ENCODE results near the gene CETN3. TPM values are rescaled to one million over a fixed set of nuclear protein-coding genes. Genes with fewer than 3 reads are reported as not detected.

CETN3 gene
- total RNA-seq, 1 experiment from 2014 or later: 42.8 TPM

DNA sequence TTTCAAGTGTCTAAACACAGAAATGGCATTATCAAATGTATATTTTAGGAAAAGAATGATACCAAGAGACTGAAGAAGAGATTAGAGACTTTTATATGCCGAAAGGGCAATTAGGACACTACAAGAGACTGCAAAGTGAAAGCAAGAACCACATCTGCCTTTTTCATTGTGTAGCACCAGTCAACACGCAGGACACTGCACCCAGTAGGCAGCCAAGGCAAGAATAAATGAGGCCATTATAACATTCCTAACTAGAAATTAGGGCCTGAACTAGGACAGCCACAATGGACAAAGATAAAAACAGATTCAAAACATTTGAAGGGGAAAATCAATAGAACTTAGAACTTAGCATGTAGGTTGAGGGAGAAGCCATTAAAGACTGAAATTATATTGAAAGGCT lies 10.8 kb downstream of the CETN3 start (continued):
- TF ChIP-seq MAX (IDR thresholded peaks at IDR 0.05): no peak
- no peak for TF ChIP-seq ZNF274 (IDR thresholded peaks at IDR 0.05; ENCODE audit: low read depth, low read length)
- no peak for TF ChIP-seq REST (IDR thresholded peaks at IDR 0.05; ENCODE audit: low read depth)
- TF ChIP-seq EGR1 (IDR thresholded peaks at IDR 0.05; ENCODE audit: low read depth): no peak
- TF ChIP-seq, protein P1, sequence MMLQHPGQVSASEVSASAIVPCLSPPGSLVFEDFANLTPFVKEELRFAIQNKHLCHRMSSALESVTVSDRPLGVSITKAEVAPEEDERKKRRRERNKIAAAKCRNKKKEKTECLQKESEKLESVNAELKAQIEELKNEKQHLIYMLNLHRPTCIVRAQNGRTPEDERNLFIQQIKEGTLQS (IDR thresholded peaks at IDR 0.05): no peak
- TF ChIP-seq CEBPB (IDR thresholded peaks at IDR 0.05; ENCODE audit: low read depth): no peak

GRCh38 chr5:90395005-90395404 lies 14.6 kb downstream of the CETN3 start:
- Histone ChIP-seq H3K9me3 (ENCODE audit: control insufficient read depth in 1 of 2, insufficient read depth in 1 of 2, low read depth in 1 of 2, low read length in 2 of 2) (no peaks in the 10 kb centered on the region), H3K79me2 (ENCODE audit: insufficient read depth, low read length) (no peaks in the 10 kb centered on the region; the same call in 1 of the 2 replicates), H3K27ac (ENCODE audit: low read depth, low read length) (no peak overlapping the region), H3K4me1 (ENCODE audit: control insufficient read depth in 1 of 2, insufficient read depth in 2 of 2, low read length in 2 of 2) (peaks cover 14 to 20% of the 10 kb centered on the region in 2 experiments), H3K36me3 (ENCODE audit: control insufficient read depth in 1 of 2, insufficient read depth in 2 of 2, low read length in 2 of 2) (peaks cover 5 to 8% of the 10 kb centered on the region in 2 experiments; a peak in 2 of 4 replicates), H2AFZ (ENCODE audit: low read depth, low read length, poor library complexity, severe bottlenecking) (no peak overlapping the region), H3K4me2 (ENCODE audit: low read length) (no peak overlapping the region), H3K4me3 (replicated peaks in 1 of 2; ENCODE audit: low read depth in 1 of 2, low read length in 2 of 2) (no peak overlapping the region), H4K20me1 (ENCODE audit: insufficient read depth) (no peaks in the 10 kb centered on the region), H3K9me2 (ENCODE audit: insufficient read depth) (no peaks in the 10 kb centered on the region), H3K27me3 (ENCODE audit: insufficient read depth, low read length) (no peaks in the 10 kb centered on the region), H3K9ac (ENCODE audit: low read length) (no peak overlapping the region)
- intact Hi-C loops (cut with micrococcal nuclease): no loop called here
- no peak for DNase-seq (ENCODE audit: low read depth, low spot score)
- ATAC-seq: no peak
- CTCF ChIA-PET: interaction anchor here (1.3 kb wide), 1 partner anchor 389 kb away, joined by 3 read pairs; no protein-coding TSS in a partner anchor
- RAD21 ChIA-PET (ENCODE audit: low non-redundant PET in 1 of 2, low total read pairs in 2 of 2, uncharacterized antibody in 2 of 2, unreplicated experiment in 2 of 2): no interaction called here
- TF ChIP-seq YY1 (IDR thresholded peaks at IDR 0.05; ENCODE audit: extremely low read depth, insufficient replicate concordance, low read depth, low read length): no peak
- no peak for TF ChIP-seq SIN3A (IDR thresholded peaks at IDR 0.05; ENCODE audit: low read depth)
- TF ChIP-seq, protein P2, sequence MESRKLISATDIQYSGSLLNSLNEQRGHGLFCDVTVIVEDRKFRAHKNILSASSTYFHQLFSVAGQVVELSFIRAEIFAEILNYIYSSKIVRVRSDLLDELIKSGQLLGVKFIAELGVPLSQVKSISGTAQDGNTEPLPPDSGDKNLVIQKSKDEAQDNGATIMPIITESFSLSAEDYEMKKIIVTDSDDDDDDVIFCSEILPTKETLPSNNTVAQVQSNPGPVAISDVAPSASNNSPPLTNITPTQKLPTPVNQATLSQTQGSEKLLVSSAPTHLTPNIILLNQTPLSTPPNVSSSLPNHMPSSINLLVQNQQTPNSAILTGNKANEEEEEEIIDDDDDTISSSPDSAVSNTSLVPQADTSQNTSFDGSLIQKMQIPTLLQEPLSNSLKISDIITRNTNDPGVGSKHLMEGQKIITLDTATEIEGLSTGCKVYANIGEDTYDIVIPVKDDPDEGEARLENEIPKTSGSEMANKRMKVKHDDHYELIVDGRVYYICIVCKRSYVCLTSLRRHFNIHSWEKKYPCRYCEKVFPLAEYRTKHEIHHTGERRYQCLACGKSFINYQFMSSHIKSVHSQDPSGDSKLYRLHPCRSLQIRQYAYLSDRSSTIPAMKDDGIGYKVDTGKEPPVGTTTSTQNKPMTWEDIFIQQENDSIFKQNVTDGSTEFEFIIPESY (IDR thresholded peaks at IDR 0.05; ENCODE audit: extremely low read depth, insufficient replicate concordance, low read length): no peak
- TF ChIP-seq FOSL1 (IDR thresholded peaks at IDR 0.05; ENCODE audit: low read depth): no peak
- TF ChIP-seq, protein P1 (IDR thresholded peaks at IDR 0.05): no peak
- no peak for TF ChIP-seq EGR1 (IDR thresholded peaks at IDR 0.05; ENCODE audit: low read depth)
- TF ChIP-seq RAD21 (IDR thresholded peaks at IDR 0.05; ENCODE audit: low read depth): no peak
- TF ChIP-seq ZFX (IDR thresholded peaks at IDR 0.05): no peak
- no peak for TF ChIP-seq ZNF274 (IDR thresholded peaks at IDR 0.05; ENCODE audit: low read depth, low read length)
- TF ChIP-seq MAX (IDR thresholded peaks at IDR 0.05): no peak
- TF ChIP-seq CTCF (IDR thresholded peaks at IDR 0.05 in 2 of 3, conservative IDR thresholded peaks at IDR 0.05 in 1 of 3; ENCODE audit: borderline replicate concordance in 1 of 3, insufficient read depth in 1 of 3, low read depth in 2 of 3, low read length in 2 of 3): no peak
- TF ChIP-seq ELF1 (IDR thresholded peaks at IDR 0.05; ENCODE audit: borderline replicate concordance, low read depth): no peak
- no TSS peak for BruUV-seq (replicated peaks)
- POLR2A ChIA-PET: no interaction called here
